Tibial artery (tissue), 4 donors: ENCODE data around the gene RUVBL2.

Experiments
- DNase-seq, 2 donors: peaks; one replicate each; pipeline ENCODE4 v3.0.0-alpha.2; 2019
- H3K27ac ChIP-seq, 2 donors: fragments of 200-600 bp; sonication (generic) in 1 of 2; 1 replicate in 1 of 2; 2 replicates in 1 of 2; pipeline ENCODE4 v1.5.1; 2018 to 2019; ENCODE audit warnings: mild to moderate bottlenecking in 1 of 2
- H3K27me3 ChIP-seq, 2 donors: fragments of 200-600 bp; sonication (generic) in 1 of 2; one replicate each; pipeline versions ENCODE4 v1.5.1 to v1.6.0; 2016 to 2019
- H3K36me3 ChIP-seq, 3 donors: fragments of 200-600 bp; sonication (generic) in 2 of 3; one replicate each; pipeline ENCODE4 v1.5.1; 2016 to 2019; ENCODE audit warnings: mild to moderate bottlenecking in 2 of 3
- H3K4me1 ChIP-seq, 4 donors: fragments of 200-600 bp; sonication (generic) in 2 of 4; 1 replicate in 3 of 4; 2 replicates in 1 of 4; pipeline ENCODE4 v1.5.1; 2016 to 2019
- H3K4me3 ChIP-seq, 2 donors: fragments of 200-600 bp; sonication (generic) in 1 of 2; 1 replicate in 1 of 2; 2 replicates in 1 of 2; pipeline ENCODE4 v1.5.1; 2018 to 2019; ENCODE audit warnings: mild to moderate bottlenecking in 2 of 2
- H3K9me3 ChIP-seq, 3 donors: fragments of 200-600 bp; sonication (generic) in 1 of 3; one replicate each; pipeline ENCODE4 v1.5.1; 2016 to 2019
- CTCF ChIP-seq, 2 experiments: fragments of 200-600 bp in 1 of 2; fragments of 450-650 bp in 1 of 2; IDR thresholded peaks; one replicate each; pipeline ENCODE4 v1.5.1; 2017 to 2019; ENCODE audit warnings: antibody characterized with exemption in 2 of 2, mild to moderate bottlenecking in 1 of 2, moderate library complexity in 1 of 2
- intact Hi-C: fragments of 100-400 bp; cut with DNase I; formaldehyde crosslinking; loops from one replicate; pipeline ENCODE4 v1.15.0; 2023; ENCODE audit warnings: low total_unique reads

Gene RUVBL2

GRCh38 chr19:48964205-48965039 is 29.3 kb upstream of the RUVBL2 start:
- intact Hi-C loops, result loop anchor here (10.0 kb wide), 1 partner anchor 90 kb away; the partner anchor contains the start of gene PPP1R15A
- DNase-seq, result peak; percentile 57 to 75
- Histone ChIP-seq H3K4me3 (peak overlapping the region; percentile 83 to 90), H3K4me1 (peaks cover 0 to 61% (median 47%) of the 10 kb centered on the region in 4 donors), H3K36me3 (peaks cover 24 to 43% (median 25%) of the 10 kb centered on the region in 3 donors), H3K27me3 (no peaks in the 10 kb centered on the region), H3K27ac (peak overlapping the region; percentile 88 to 97), H3K9me3 (no peaks in the 10 kb centered on the region)
- no peak for TF ChIP-seq CTCF (IDR thresholded peaks at IDR 0.05)

GRCh38 chr19:48965040-48965805 is 28.5 kb upstream of the RUVBL2 start, which contains the start of gene FTL:
Gene FTL, plus strand, starts transcription at chr19:48965309. Its CDS starts 199 bp downstream, at chr19:48965508.
- Histone ChIP-seq H3K9me3 (no peaks in the 10 kb centered on the region), H3K27ac (peak within 1 kb of the TSS; percentile 88 to 97), H3K4me3 (peak within 1 kb of the TSS; percentile 83 to 90), H3K36me3 (peaks cover 32 to 49% (median 33%) of the 10 kb centered on the region in 3 donors), H3K4me1 (peaks cover 0 to 61% (median 47%) of the 10 kb centered on the region in 4 donors), H3K27me3 (no peaks in the 10 kb centered on the region)
- intact Hi-C loops, result loop anchor here (10.0 kb wide), 1 partner anchor 90 kb away; the partner anchor contains the start of gene PPP1R15A
- peak; percentile 98 to 99 for DNase-seq
- peak in 1 of 2 experiments; percentile 28 for TF ChIP-seq CTCF (IDR thresholded peaks at IDR 0.05)

- no peak for TF ChIP-seq CTCF (IDR thresholded peaks at IDR 0.05)
- intact Hi-C loops, result loop anchor here (10.0 kb wide), 1 partner anchor 91 kb away; the partner anchor contains the start of gene PPP1R15A
- DNase-seq, result peak; percentile 92 to 94
- Histone ChIP-seq H3K9me3 (no peaks in the 10 kb centered on the region), H3K4me1 (peaks cover 0 to 65% (median 48%) of the 10 kb centered on the region in 4 donors), H3K27ac (peak overlapping the region; percentile 88 to 97), H3K4me3 (peak overlapping the region; percentile 83 to 90), H3K27me3 (no peaks in the 10 kb centered on the region), H3K36me3 (peaks cover 37 to 48% (median 38%) of the 10 kb centered on the region in 3 donors)
These were observed 27.7 kb upstream of the RUVBL2 start for GRCh38 chr19:48965806-48966540.

GRCh38 chr19:48966541-48967345 is 26.9 kb upstream of the RUVBL2 start:
- DNase-seq, result no peak
- intact Hi-C loops, result loop anchor here (10.0 kb wide), 1 partner anchor 92 kb away; the partner anchor contains the start of gene PPP1R15A
- no peaks in the 10 kb centered on the region for H3K9me3 ChIP-seq
- H3K27me3 ChIP-seq, result no peaks in the 10 kb centered on the region
- H3K36me3 ChIP-seq, result peaks cover 37 to 51% (median 38%) of the 10 kb centered on the region in 3 donors
- H3K27ac ChIP-seq, result peak overlapping the region; percentile 88 to 97
- peak overlapping the region; percentile 83 to 90 for H3K4me3 ChIP-seq
- no peak for TF ChIP-seq CTCF (IDR thresholded peaks at IDR 0.05)
- peaks cover 0 to 65% (median 49%) of the 10 kb centered on the region in 4 donors for H3K4me1 ChIP-seq
